WTC11 (cell line): ENCODE measurements around the gene PARD3B. TPM values are rescaled to one million over a fixed set of nuclear protein-coding genes. Genes with fewer than 3 reads are reported as not detected.

Experiments
- ATAC-seq: fragments of 200-7000 bp; cut with Tn5 transposase; 2 replicates; pipeline ENCODE4 v1.10.0; 2021; ENCODE audit warnings: mild to moderate bottlenecking, moderate library complexity
- CTCF ChIA-PET: fragments of 300-600 bp; sonication (Branson Sonifier 250); formaldehyde crosslinking; loops from one replicate; lab custom pipeline; 2021; ENCODE audit warnings: antibody characterized with exemption; lab: Charles Lee
- POLR2A ChIA-PET: fragments of 350-600 bp; sonication (Branson Sonifier 250); formaldehyde crosslinking; loops from one replicate; lab custom pipeline; 2021; ENCODE audit warnings: antibody characterized with exemption; lab: Charles Lee
- DNase-seq: peaks from one replicate; pipeline ENCODE4 v3.0.0; 2021; ENCODE audit warnings: low spot score
- H3K27ac Mint-ChIP-seq: 2 replicates; pipeline ENCODE4 v1.8.0; 2021; ENCODE audit warnings: mixed read lengths
- H3K27me3 Mint-ChIP-seq: 2 replicates; pipeline ENCODE4 v1.8.0; 2021; ENCODE audit warnings: low read depth, mild to moderate bottlenecking, moderate library complexity, mixed read lengths
- H3K36me3 Mint-ChIP-seq: 2 replicates; pipeline ENCODE4 v1.8.0; 2021; ENCODE audit warnings: mixed read lengths
- H3K4me1 Mint-ChIP-seq: 2 replicates; pipeline ENCODE4 v1.8.0; 2022; ENCODE audit warnings: mixed read lengths
- H3K4me3 Mint-ChIP-seq: 2 replicates; pipeline ENCODE4 v1.8.0; 2021; ENCODE audit warnings: mild to moderate bottlenecking, moderate library complexity, mixed read lengths
- H3K9me3 Mint-ChIP-seq: 2 replicates; pipeline ENCODE4 v1.8.0; 2021; ENCODE audit warnings: mixed read lengths
- AFF4 ChIP-seq: sonication (generic); formaldehyde crosslinking; IDR thresholded peaks from 2 replicates; pipeline ENCODE4 v1.8.1; 2023; ENCODE audit warnings: mild to moderate bottlenecking, missing genetic modification reagents, borderline replicate concordance
- ARID4B ChIP-seq: sonication (generic); formaldehyde crosslinking; IDR thresholded peaks from 2 replicates; pipeline ENCODE4 v1.8.0; 2023; ENCODE audit warnings: missing genetic modification reagents, mild to moderate bottlenecking, borderline replicate concordance
- CREM ChIP-seq: sonication (generic); formaldehyde crosslinking; IDR thresholded peaks from 2 replicates; pipeline ENCODE4 v1.8.1; 2022; ENCODE audit warnings: mild to moderate bottlenecking, missing genetic modification reagents, moderate library complexity
- E2F4 ChIP-seq: sonication (generic); formaldehyde crosslinking; IDR thresholded peaks from 2 replicates; pipeline ENCODE4 v1.8.1; 2022; ENCODE audit warnings: low read depth, mild to moderate bottlenecking, moderate library complexity, missing genetic modification reagents, borderline replicate concordance
- FOXP4 ChIP-seq: sonication (generic); formaldehyde crosslinking; IDR thresholded peaks from 2 replicates; pipeline ENCODE4 v1.8.0; 2022; ENCODE audit warnings: mild to moderate bottlenecking, missing genetic modification reagents
- GABPB1 ChIP-seq: sonication (generic); formaldehyde crosslinking; IDR thresholded peaks from 2 replicates; pipeline ENCODE4 v1.8.1; 2023; ENCODE audit warnings: mild to moderate bottlenecking, missing genetic modification reagents
- IRF2 ChIP-seq: sonication (generic); formaldehyde crosslinking; IDR thresholded peaks from 2 replicates; pipeline ENCODE4 v1.8.0; 2022; ENCODE audit warnings: low read depth, missing genetic modification reagents, borderline replicate concordance
- OVOL2 ChIP-seq: fragments of 250-450 bp; sonication (Bioruptor Pico); IDR thresholded peaks from 2 replicates; pipeline ENCODE4 v1.9.0; 2021; ENCODE audit warnings: mild to moderate bottlenecking, borderline replicate concordance
- PREB ChIP-seq: sonication (generic); formaldehyde crosslinking; IDR thresholded peaks from 2 replicates; pipeline ENCODE4 v1.8.1; 2022; ENCODE audit warnings: mild to moderate bottlenecking, missing genetic modification reagents, moderate library complexity, borderline replicate concordance
- RORB ChIP-seq: fragments of 250-450 bp; sonication (Bioruptor Pico); IDR thresholded peaks from 2 replicates; pipeline ENCODE4 v1.9.0; 2021; ENCODE audit warnings: mild to moderate bottlenecking
- ZNF138 ChIP-seq: sonication (generic); formaldehyde crosslinking; conservative IDR thresholded peaks from 2 replicates; pipeline ENCODE4 v1.8.1; 2022; ENCODE audit warnings: mild to moderate bottlenecking, moderate library complexity, missing genetic modification reagents
- ZNF232 ChIP-seq: sonication (generic); formaldehyde crosslinking; IDR thresholded peaks from 2 replicates; pipeline ENCODE4 v1.8.0; 2022; ENCODE audit warnings: mild to moderate bottlenecking, missing genetic modification reagents
- ZNF263 ChIP-seq: sonication (generic); formaldehyde crosslinking; IDR thresholded peaks from 2 replicates; pipeline ENCODE4 v1.8.1; 2022; ENCODE audit warnings: low read depth, mild to moderate bottlenecking, moderate library complexity, missing genetic modification reagents
- total RNA-seq: library from RNA; stranded (reverse); gene quantifications from 3 replicates; pipeline ENCODE4 v1.2.3, GENCODE V29; 2021

PARD3B gene
- total RNA-seq, 1 experiment from 2014 or later: 5.6 TPM

- TF ChIP-seq FOXP4 (CRISPR knock-in tag): no peak
- TF ChIP-seq ARID4B (CRISPR knock-in tag): no peak
- TF ChIP-seq AFF4 (CRISPR knock-in tag): no peak
Observed at GRCh38 chr2:204510709-204511420, 34.4 kb upstream of the PARD3B start (continued).

- ATAC-seq (no peak), DNase-seq (no peak)
- ChIA-PET CTCF (no interaction called here), POLR2A (no interaction called here)
- H3K36me3 Mint-ChIP-seq: no peaks in the 10 kb centered on the region
- no peak overlapping the region for H3K4me3 Mint-ChIP-seq
- peaks cover 4% of the 10 kb centered on the region for H3K4me1 Mint-ChIP-seq
- H3K9me3 Mint-ChIP-seq: peaks cover 5% of the 10 kb centered on the region
- no peak overlapping the region for H3K27ac Mint-ChIP-seq
- H3K27me3 Mint-ChIP-seq: no peaks in the 10 kb centered on the region
- TF ChIP-seq IRF2 (CRISPR knock-in tag) (no peak), E2F4 (no peak), CREM (CRISPR knock-in tag) (no peak), ZNF232 (CRISPR knock-in tag) (no peak), RORB (CRISPR knock-in tag) (no peak), ZNF263 (no peak), OVOL2 (CRISPR knock-in tag) (no peak), PREB (CRISPR knock-in tag) (no peak), GABPB1 (CRISPR knock-in tag) (no peak), AFF4 (CRISPR knock-in tag) (no peak), ZNF138 (CRISPR knock-in tag) (no peak)
Observed at GRCh38 chr2:204514439-204514838, 30.8 kb upstream of the PARD3B start.
